HG03064 (cell line): ENCODE results near the gene SERPINB13.

ENCODE experiments used
- ATAC-seq: cut with Tn5 transposase; IDR thresholded peaks from one replicate; pipeline ENCODE4 v1.9.1; 2021; ENCODE audit warnings: low read depth; ENCODE audit not compliant: unreplicated experiment

The SERPINB13 gene

GRCh38 chr18:63586966-63587365 is at the start of gene SERPINB13:
SERPINB13 (plus strand) TSS chr18:63587343; CDS start chr18:63588668, 1,325 bp downstream.
- ATAC-seq: no peak

- no peak for ATAC-seq
Observed at GRCh38 chr18:63539904-63540510, 47.1 kb upstream of the SERPINB13 start.

GRCh38 chr18:63542069-63542468 is 45.1 kb upstream of the SERPINB13 start, which contains the start of gene SERPINB12:
SERPINB12 (plus strand) TSS chr18:63542369; CDS start chr18:63556160, 13,791 bp downstream.
- ATAC-seq: no peak

- ATAC-seq: no peak
Observed at GRCh38 chr18:63544017-63544416, 43.1 kb upstream of the SERPINB13 start.

- ATAC-seq: no peak
Observed at GRCh38 chr18:63545000-63545399, 42.1 kb upstream of the SERPINB13 start.

- no peak for ATAC-seq
Observed at GRCh38 chr18:63550068-63550467, 37.1 kb upstream of the SERPINB13 start.

GRCh38 chr18:63551769-63552168 is 35.4 kb upstream of the SERPINB13 start:
- ATAC-seq: no peak

- ATAC-seq: no peak
Observed at GRCh38 chr18:63552581-63552980, 34.6 kb upstream of the SERPINB13 start.

- ATAC-seq: no peak
Observed at GRCh38 chr18:63553081-63553480, 34.1 kb upstream of the SERPINB13 start.

GRCh38 chr18:63559567-63560491 is 27.3 kb upstream of the SERPINB13 start:
- no peak for ATAC-seq

- no peak for ATAC-seq
Observed at GRCh38 chr18:63562284-63562683, 24.9 kb upstream of the SERPINB13 start.

- no peak for ATAC-seq
Observed at GRCh38 chr18:63564021-63564420, 23.1 kb upstream of the SERPINB13 start.

- no peak for ATAC-seq
Observed at GRCh38 chr18:63564561-63564960, 22.6 kb upstream of the SERPINB13 start.

GRCh38 chr18:63567276-63567675 is 19.9 kb upstream of the SERPINB13 start:
- no peak for ATAC-seq

- no peak for ATAC-seq
Observed at GRCh38 chr18:63567825-63568224, 19.3 kb upstream of the SERPINB13 start.

GRCh38 chr18:63570721-63571120 is 16.4 kb upstream of the SERPINB13 start:
- ATAC-seq: no peak

- no peak for ATAC-seq
Observed at GRCh38 chr18:63575681-63576080, 11.5 kb upstream of the SERPINB13 start.

GRCh38 chr18:63578357-63578958 is 8.7 kb upstream of the SERPINB13 start:
- ATAC-seq: no peak

GRCh38 chr18:63579616-63580015 is 7.5 kb upstream of the SERPINB13 start:
- no peak for ATAC-seq

- ATAC-seq: no peak
Observed at GRCh38 chr18:63585988-63586387, 1.2 kb upstream of the SERPINB13 start.

GRCh38 chr18:63586431-63586830 is 712 bp upstream of the SERPINB13 start:
- no peak for ATAC-seq
